GM18867 (cell line): ENCODE results near the gene SNX3.
A peak's percentile ranks its signal among the peaks of the same experiment; 100 is the strongest.
"Not testable (repeated sequence)": the region's sequence is repeated elsewhere in the genome, so short reads cannot be mapped to it uniquely, and the experiment has no call there.

Experiments
- ATAC-seq: cut with Tn5 transposase; IDR thresholded peaks from one replicate; pipeline ENCODE4 v1.9.1; 2021; ENCODE audit warnings: mild to moderate bottlenecking, moderate library complexity; ENCODE audit not compliant: unreplicated experiment

The SNX3 gene

GRCh38 chr6:108263371-108263770 is 2.5 kb upstream of the SNX3 start:
- no peak for ATAC-seq

GRCh38 chr6:108260126-108260808 is 573 bp downstream of the SNX3 start:
- peak; percentile 14 for ATAC-seq

DNA sequence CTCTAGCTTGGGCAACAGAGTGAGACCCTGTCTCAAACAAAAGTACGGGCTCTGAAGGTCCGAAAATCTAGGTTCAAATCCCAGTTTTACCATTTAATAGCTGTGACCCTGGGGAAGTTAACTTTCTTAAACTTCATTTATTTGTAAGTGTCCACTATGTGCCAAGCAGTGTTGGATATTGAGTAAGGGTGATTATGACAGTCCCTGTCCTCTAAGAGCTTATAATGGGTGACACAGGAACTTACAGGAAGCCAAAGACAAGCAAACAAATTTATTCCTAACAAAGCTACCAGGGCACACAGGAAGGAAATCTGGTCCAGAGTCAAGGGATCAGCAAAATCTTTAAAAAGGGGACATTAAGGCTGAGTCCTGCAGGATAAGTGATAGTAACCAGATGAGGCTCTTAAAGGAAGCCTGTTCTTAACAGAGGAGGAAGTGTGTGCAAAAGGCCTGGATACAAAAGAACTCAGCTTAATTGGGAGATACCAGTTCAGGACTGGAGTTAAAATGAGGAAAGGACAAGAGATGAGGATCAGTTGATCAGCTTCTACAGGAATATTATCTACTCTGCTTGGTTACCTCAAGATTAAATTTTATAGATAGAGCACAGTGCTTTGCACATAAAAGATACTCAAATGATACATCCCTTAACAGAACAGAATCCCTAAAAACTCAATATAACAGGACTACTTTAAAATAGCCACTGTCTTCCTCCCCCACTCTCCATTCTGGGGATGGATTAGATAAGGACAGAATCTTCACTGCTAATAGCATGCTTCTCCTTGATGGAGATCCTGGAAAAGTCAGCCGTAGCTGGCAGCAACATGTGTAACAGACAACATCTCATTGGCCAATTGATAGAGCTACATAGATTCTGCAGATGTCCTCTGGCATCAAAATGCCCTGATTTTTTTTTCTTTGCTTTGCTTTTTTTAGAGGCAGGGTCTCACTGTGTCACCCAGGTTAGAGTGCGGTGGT is 6.1 kb downstream of the SNX3 start:
- ATAC-seq = no peak

GRCh38 chr6:108253241-108253640 is 7.6 kb downstream of the SNX3 start:
- ATAC-seq = no peak

DNA sequence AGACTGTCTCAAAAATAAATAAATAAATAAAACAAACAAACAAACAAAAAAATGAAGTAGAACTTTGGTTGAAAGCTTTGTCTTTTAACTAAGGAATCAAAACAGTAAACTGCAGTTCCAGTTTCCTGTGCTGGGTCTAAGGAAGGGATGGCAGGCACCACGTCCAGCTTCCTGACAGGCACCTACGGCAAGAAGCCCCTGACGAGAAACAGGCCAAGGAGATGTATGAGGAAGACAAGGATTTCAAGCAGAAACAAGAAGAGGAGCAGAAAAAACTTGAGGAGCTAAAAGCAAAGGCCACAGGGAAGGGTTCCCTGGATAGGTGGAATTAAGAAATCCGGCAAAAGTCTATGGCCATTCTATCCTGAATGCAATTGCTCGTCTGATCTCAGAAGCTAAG is 8.8 kb downstream of the SNX3 start:
- no peak for ATAC-seq

GRCh38 chr6:108251252-108251651 is 9.6 kb downstream of the SNX3 start:
- no peak for ATAC-seq

- no peak for ATAC-seq
Measured at GRCh38 chr6:108250240-108250866, 10.5 kb downstream of the SNX3 start.

DNA sequence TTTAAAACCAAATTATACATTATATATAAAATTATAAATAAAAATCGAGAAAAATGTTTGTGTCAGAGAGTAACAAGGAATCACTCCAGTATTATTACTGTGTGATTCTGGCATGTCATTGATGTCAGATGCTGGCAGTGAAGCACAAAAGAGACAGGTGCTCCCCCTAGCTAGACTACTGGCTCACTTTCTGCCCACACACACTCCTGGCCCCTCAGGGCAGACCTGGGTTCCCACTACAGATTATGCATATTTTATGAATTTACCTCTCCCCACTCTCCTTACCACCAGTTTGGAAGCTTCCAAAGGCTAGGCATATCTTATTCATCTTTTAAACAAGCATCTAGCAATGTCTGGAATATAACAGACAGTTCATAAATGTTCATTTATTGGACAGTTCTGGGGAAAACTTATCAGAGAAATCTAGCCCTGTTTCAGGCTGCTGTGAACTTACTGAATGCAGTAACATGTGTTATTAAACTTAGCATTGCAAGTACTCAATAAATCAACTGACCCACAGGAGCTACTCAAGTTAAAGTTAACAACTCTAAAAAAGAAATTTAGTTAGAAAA is 12.8 kb downstream of the SNX3 start:
- ATAC-seq = no peak

GRCh38 chr6:108245095-108245494 is 15.7 kb downstream of the SNX3 start:
- not testable (repeated sequence) for ATAC-seq

DNA sequence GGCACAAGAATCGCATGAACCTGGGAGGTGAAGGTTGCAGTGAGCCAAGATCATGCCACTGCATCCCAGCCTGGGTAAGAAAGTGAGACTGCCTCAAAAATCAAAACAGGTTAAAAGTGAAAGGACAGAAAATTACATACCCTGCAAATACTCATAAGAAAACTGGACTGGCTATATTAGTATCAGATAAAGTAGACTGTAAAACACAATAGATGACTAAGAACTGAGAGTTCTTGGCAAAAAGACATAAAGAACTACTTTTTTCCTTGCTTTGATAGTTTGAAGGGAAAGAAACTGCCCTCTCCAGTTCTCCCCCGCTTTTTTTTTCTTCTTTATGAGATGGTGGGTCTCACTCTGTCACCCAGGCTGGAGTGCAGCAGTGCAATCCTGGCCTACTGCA is 17.0 kb downstream of the SNX3 start:
- no peak for ATAC-seq

GRCh38 chr6:108242721-108243120 is 18.1 kb downstream of the SNX3 start:
- ATAC-seq = no peak

- no peak for ATAC-seq
Measured at GRCh38 chr6:108242259-108242658, 18.6 kb downstream of the SNX3 start.

GRCh38 chr6:108238322-108238721 is 22.5 kb downstream of the SNX3 start:
- ATAC-seq = no peak

DNA sequence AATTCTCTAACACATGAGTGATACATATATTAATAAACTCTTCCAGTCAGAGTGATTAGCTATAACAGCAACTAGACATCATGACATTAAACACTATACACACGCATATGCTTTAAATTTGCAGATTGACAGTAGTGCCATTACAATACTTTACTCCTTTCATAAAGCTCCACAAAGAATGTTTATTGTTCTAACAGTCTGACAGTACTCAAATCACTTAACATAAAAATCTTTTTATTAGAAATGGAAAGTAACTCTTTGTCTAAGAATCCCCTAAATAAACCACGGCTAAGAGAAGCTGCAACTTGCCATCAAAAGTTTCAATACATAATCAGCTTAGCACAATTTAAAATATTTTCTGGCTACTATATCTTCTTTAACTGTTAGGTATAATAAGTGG is 24.0 kb downstream of the SNX3 start:
- no peak for ATAC-seq

DNA sequence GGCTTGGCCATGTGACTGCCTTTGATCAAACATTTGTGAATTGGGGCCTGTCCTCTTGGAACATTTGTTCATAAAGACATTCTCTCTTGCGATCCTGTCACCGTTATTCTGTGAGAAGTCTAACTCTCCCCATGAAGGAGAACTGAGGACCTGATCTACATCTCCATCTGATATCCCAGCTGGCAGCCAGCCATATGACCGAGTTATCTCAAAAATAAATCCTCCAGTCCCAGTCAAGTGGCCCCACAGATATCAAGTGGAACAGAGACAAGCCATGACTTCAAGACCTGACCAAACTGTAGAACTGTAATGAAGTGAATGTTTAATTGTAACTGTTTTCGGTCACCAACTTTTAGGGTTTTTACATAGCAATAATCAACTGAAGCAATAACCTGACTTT is 25.7 kb downstream of the SNX3 start:
- no peak for ATAC-seq

GRCh38 chr6:108228416-108228815 is 32.4 kb downstream of the SNX3 start:
- ATAC-seq = no peak

- no peak for ATAC-seq
Measured at GRCh38 chr6:108227290-108227689, 33.5 kb downstream of the SNX3 start.

GRCh38 chr6:108222504-108222903 is 38.3 kb downstream of the SNX3 start:
- no peak for ATAC-seq

DNA sequence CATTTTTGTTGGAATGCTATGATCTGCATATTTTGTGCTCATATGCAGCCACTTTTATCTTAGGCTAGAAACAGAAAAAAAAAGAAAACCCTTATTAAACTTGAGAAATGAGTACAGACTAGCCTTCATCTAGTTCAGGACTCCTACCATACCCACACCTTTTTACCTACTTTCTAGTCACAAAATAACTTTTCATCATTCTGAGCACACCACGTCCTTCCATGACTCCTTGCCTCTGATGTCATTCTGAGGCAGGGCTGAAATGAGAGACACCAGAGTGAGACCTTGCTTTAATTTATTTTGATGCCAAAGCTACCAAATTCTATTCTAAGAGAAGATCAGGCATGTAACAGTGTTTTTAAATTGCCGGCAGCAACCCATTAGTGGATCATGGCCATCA is 38.8 kb downstream of the SNX3 start:
- ATAC-seq = no peak

- no peak for ATAC-seq
Measured at GRCh38 chr6:108211671-108212070, 49.2 kb downstream of the SNX3 start.

- no peak for ATAC-seq
Measured at GRCh38 chr6:108210556-108210955, 50.3 kb downstream of the SNX3 start.
